SK-N-SH (cell line): ENCODE data around the gene CD180.

Experiments used
- EP300 ChIP-seq, 2 experiments: IDR thresholded peaks; 2 replicates each; pipeline versions ENCODE4 v1.4.0 to v1.6.1; 2012; ENCODE audit warnings: borderline replicate concordance in 1 of 2, low read depth in 1 of 2, low read length in 1 of 2
- GABPA ChIP-seq: IDR thresholded peaks from 2 replicates; pipeline ENCODE4 v1.4.0; 2012; ENCODE audit warnings: low read depth, mild to moderate bottlenecking
- GATA2 ChIP-seq: sonication (generic); formaldehyde crosslinking; IDR thresholded peaks from 2 replicates; pipeline ENCODE4 v1.5.0; 2020; ENCODE audit warnings: mild to moderate bottlenecking, missing genetic modification reagents
- POLR2AphosphoS5 ChIP-seq: IDR thresholded peaks from 2 replicates; pipeline ENCODE4 v1.6.1; 2012; ENCODE audit warnings: low read depth, low read length
- RFX5 ChIP-seq: IDR thresholded peaks from 2 replicates; pipeline ENCODE4 v1.6.1; 2012; ENCODE audit warnings: mild to moderate bottlenecking, improper control_type of control experiment, low read length
- SMC3 ChIP-seq: IDR thresholded peaks from 2 replicates; pipeline ENCODE4 v1.6.1; 2012; ENCODE audit warnings: low read depth, low read length, improper control_type of control experiment
- TAF1 ChIP-seq: IDR thresholded peaks from 2 replicates; pipeline ENCODE4 v1.6.1; 2012; ENCODE audit warnings: low read depth, mild to moderate bottlenecking, low read length, moderate library complexity, borderline replicate concordance
- TF ChIP-seq, protein P1 (sequence below): fragments of 200-600 bp; sonication (generic); IDR thresholded peaks from 2 replicates; pipeline ENCODE4 v1.6.1; 2017; ENCODE audit warnings: antibody characterized with exemption, mild to moderate bottlenecking, moderate library complexity

DNA sequence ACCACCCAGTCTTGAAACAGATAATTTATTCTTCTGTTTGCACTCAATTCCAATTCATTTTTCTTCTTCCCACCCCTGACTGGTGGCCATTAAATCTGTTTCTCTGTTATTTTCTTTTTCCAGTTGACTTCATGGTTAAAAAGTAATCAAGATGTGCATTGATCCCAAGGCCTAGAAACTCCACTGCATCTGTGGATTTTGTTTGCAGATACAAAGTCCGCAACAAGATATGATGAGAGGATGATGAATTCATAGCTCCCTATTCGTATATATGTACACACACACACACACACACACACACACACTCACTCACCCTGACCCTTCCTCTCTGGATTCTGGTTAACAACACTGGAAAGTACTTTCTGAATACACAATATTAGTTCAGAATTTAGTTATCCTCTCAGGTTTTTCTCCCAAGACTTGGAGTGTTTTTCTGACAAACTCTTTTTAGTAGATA lies 52.4 kb downstream of the CD180 start:
- TF ChIP-seq, protein P1, sequence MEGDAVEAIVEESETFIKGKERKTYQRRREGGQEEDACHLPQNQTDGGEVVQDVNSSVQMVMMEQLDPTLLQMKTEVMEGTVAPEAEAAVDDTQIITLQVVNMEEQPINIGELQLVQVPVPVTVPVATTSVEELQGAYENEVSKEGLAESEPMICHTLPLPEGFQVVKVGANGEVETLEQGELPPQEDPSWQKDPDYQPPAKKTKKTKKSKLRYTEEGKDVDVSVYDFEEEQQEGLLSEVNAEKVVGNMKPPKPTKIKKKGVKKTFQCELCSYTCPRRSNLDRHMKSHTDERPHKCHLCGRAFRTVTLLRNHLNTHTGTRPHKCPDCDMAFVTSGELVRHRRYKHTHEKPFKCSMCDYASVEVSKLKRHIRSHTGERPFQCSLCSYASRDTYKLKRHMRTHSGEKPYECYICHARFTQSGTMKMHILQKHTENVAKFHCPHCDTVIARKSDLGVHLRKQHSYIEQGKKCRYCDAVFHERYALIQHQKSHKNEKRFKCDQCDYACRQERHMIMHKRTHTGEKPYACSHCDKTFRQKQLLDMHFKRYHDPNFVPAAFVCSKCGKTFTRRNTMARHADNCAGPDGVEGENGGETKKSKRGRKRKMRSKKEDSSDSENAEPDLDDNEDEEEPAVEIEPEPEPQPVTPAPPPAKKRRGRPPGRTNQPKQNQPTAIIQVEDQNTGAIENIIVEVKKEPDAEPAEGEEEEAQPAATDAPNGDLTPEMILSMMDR = no peak
- TF ChIP-seq TAF1 (no peak), EP300 (IDR thresholded peaks at IDR 0.05; ENCODE audit: borderline replicate concordance in 1 of 2, low read depth in 1 of 2, low read length in 1 of 2) (no peak), SMC3 (no peak), RFX5 (no peak), GATA2 (CRISPR knock-in tag) (no peak), POLR2AphosphoS5 (no peak), GABPA (no peak)
